Measurements from ENCODE around the gene ASMT. TPM values are rescaled to one million over a fixed set of nuclear protein-coding genes. Genes with fewer than 3 reads are reported as not detected.

The ASMT gene
- total RNA-seq, 1 experiment from 2014 or later: not detected

DNA sequence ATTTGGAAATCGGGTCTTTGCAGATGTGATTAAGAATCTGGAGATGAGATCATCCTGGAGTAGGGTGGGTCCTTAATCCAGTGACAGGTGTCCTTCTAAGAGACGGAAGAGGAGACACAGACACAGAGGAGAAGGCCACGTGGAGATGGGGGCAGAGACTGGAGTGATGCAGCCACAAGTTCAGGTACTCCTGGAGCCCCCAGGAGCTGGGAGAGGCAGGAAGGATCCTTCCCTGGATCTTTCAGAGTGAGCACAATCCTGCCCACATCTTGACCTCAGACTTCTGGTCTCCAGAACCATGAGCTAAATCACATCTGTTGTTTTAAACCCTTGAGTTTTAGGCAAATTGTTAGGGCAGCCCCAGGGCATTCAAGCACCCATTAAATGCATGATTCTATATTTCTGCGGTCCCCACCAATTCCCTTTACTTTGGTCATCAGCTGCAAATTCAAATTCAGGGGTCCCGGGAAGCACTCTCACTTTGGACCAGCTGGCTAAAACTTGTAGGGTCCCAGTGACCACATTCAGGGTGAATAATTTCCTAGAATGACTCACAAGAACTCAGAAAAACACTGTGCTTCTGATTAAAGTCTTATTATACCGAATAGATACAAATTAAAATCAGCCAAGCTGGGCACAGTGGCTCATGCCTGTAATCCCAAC is 36.2 kb upstream of the ASMT start:
- intact Hi-C loops (cut with micrococcal nuclease; ENCODE audit: unreplicated experiment): no loop called here
- BruUV-seq (replicated peaks): no TSS peak
- H3K4me1 Mint-ChIP-seq (ENCODE audit: low read depth, unreplicated experiment): peaks cover 12% of the 10 kb centered on the region
- no peaks in the 10 kb centered on the region for H3K36me3 Mint-ChIP-seq (ENCODE audit: insufficient read depth, unreplicated experiment)
- no peak overlapping the region for H3K27ac Mint-ChIP-seq (ENCODE audit: unreplicated experiment)
- TF ChIP-seq, protein P1, sequence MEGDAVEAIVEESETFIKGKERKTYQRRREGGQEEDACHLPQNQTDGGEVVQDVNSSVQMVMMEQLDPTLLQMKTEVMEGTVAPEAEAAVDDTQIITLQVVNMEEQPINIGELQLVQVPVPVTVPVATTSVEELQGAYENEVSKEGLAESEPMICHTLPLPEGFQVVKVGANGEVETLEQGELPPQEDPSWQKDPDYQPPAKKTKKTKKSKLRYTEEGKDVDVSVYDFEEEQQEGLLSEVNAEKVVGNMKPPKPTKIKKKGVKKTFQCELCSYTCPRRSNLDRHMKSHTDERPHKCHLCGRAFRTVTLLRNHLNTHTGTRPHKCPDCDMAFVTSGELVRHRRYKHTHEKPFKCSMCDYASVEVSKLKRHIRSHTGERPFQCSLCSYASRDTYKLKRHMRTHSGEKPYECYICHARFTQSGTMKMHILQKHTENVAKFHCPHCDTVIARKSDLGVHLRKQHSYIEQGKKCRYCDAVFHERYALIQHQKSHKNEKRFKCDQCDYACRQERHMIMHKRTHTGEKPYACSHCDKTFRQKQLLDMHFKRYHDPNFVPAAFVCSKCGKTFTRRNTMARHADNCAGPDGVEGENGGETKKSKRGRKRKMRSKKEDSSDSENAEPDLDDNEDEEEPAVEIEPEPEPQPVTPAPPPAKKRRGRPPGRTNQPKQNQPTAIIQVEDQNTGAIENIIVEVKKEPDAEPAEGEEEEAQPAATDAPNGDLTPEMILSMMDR (IDR thresholded peaks at IDR 0.05; ENCODE audit: unreplicated experiment): no peak
- no peaks in the 10 kb centered on the region for H3K27me3 Mint-ChIP-seq (ENCODE audit: unreplicated experiment)
- H3K4me3 Mint-ChIP-seq (ENCODE audit: low read depth, unreplicated experiment): no peak overlapping the region
- no peaks in the 10 kb centered on the region for H3K9me3 Mint-ChIP-seq (ENCODE audit: low read depth, unreplicated experiment)
- CTCF ChIA-PET: no interaction called here
- no peak for DNase-seq

- Mint-ChIP-seq H3K4me3 (ENCODE audit: low read depth, unreplicated experiment) (no peak overlapping the region), H3K27ac (ENCODE audit: unreplicated experiment) (no peak overlapping the region), H3K36me3 (ENCODE audit: insufficient read depth, unreplicated experiment) (no peaks in the 10 kb centered on the region), H3K9me3 (ENCODE audit: low read depth, unreplicated experiment) (no peaks in the 10 kb centered on the region), H3K4me1 (ENCODE audit: low read depth, unreplicated experiment) (peaks cover 15% of the 10 kb centered on the region), H3K27me3 (ENCODE audit: unreplicated experiment) (no peaks in the 10 kb centered on the region)
- intact Hi-C loops (cut with micrococcal nuclease; ENCODE audit: unreplicated experiment): loop anchor here (5.0 kb wide), 1 partner anchor 129 kb away; the partner anchor contains the start of gene ASMTL
- no TSS peak for BruUV-seq (replicated peaks)
- TF ChIP-seq, protein P1 (IDR thresholded peaks at IDR 0.05; ENCODE audit: unreplicated experiment): peak; percentile 65
- peak; percentile 55 for DNase-seq
- CTCF ChIA-PET: no interaction called here
Measured at GRCh38 chrX:1581132-1581531, 33.7 kb upstream of the ASMT start.

- no TSS peak for BruUV-seq (replicated peaks)
- Mint-ChIP-seq H3K4me1 (ENCODE audit: low read depth, unreplicated experiment) (peaks cover 15% of the 10 kb centered on the region), H3K27me3 (ENCODE audit: unreplicated experiment) (no peaks in the 10 kb centered on the region), H3K9me3 (ENCODE audit: low read depth, unreplicated experiment) (no peaks in the 10 kb centered on the region), H3K27ac (ENCODE audit: unreplicated experiment) (peak overlapping the region; percentile 31), H3K36me3 (ENCODE audit: insufficient read depth, unreplicated experiment) (no peaks in the 10 kb centered on the region), H3K4me3 (ENCODE audit: low read depth, unreplicated experiment) (peak overlapping the region; percentile 54)
- CTCF ChIA-PET: no interaction called here
- peak; percentile 38 for DNase-seq
- TF ChIP-seq, protein P1 (IDR thresholded peaks at IDR 0.05; ENCODE audit: unreplicated experiment): no peak
- intact Hi-C loops (cut with micrococcal nuclease; ENCODE audit: unreplicated experiment): loop anchor here (5.0 kb wide), 1 partner anchor 131 kb away; the partner anchor contains the start of gene ASMTL
Measured at GRCh38 chrX:1582686-1583437, 32.0 kb upstream of the ASMT start.

- H3K27me3 Mint-ChIP-seq (ENCODE audit: unreplicated experiment): no peaks in the 10 kb centered on the region
- intact Hi-C loops (cut with micrococcal nuclease; ENCODE audit: unreplicated experiment): loop anchor here (5.0 kb wide), 1 partner anchor 132 kb away; the partner anchor contains the start of gene ASMTL
- no TSS peak for BruUV-seq (replicated peaks)
- no peak for DNase-seq
- H3K4me3 Mint-ChIP-seq (ENCODE audit: low read depth, unreplicated experiment): no peak overlapping the region
- peaks cover 15% of the 10 kb centered on the region for H3K4me1 Mint-ChIP-seq (ENCODE audit: low read depth, unreplicated experiment)
- no peaks in the 10 kb centered on the region for H3K9me3 Mint-ChIP-seq (ENCODE audit: low read depth, unreplicated experiment)
- TF ChIP-seq, protein P1 (IDR thresholded peaks at IDR 0.05; ENCODE audit: unreplicated experiment): no peak
- CTCF ChIA-PET: no interaction called here
- H3K36me3 Mint-ChIP-seq (ENCODE audit: insufficient read depth, unreplicated experiment): no peaks in the 10 kb centered on the region
- no peak overlapping the region for H3K27ac Mint-ChIP-seq (ENCODE audit: unreplicated experiment)
Measured at GRCh38 chrX:1584237-1585011, 30.4 kb upstream of the ASMT start.

All from Calu3 (cell line).